K562 (cell line): ENCODE data around the gene RCE1. TPM values are rescaled to one million over a fixed set of nuclear protein-coding genes. Genes with fewer than 3 reads are reported as not detected.

Experiments used
- BRD4 ChIP-seq: fragments of 200-600 bp; sonication (generic); IDR thresholded peaks from 2 replicates; pipeline ENCODE4 v1.6.1; 2017; ENCODE audit warnings: inconsistent platforms
- C11orf30 ChIP-seq: fragments of 450-650 bp; IDR thresholded peaks from 2 replicates; pipeline ENCODE4 v1.6.1; 2016; ENCODE audit warnings: low read depth, mild to moderate bottlenecking
- FOXJ3 ChIP-seq: sonication (generic); formaldehyde crosslinking; IDR thresholded peaks from 2 replicates; pipeline ENCODE4 v1.4.0; 2020; ENCODE audit warnings: mild to moderate bottlenecking, missing genetic modification reagents
- HSF4 ChIP-seq: fragments of 250-450 bp; sonication (Bioruptor Pico); IDR thresholded peaks from 2 replicates; pipeline ENCODE4 v2.1.2; 2022; ENCODE audit warnings: mild to moderate bottlenecking, moderate library complexity, borderline replicate concordance
- MAZ ChIP-seq, 2 experiments: fragments of 450-650 bp in 1 of 2; sonication (generic) in 1 of 2; formaldehyde crosslinking; IDR thresholded peaks in 1 of 2; conservative IDR thresholded peaks in 1 of 2; 2 replicates each; pipeline versions ENCODE4 v1.4.0 to v1.5.0; 2020; ENCODE audit warnings: mild to moderate bottlenecking in 1 of 2, missing genetic modification reagents in 1 of 2
- NRF1 ChIP-seq, 2 experiments: fragments of 450-650 bp; IDR thresholded peaks in 1 of 2; conservative IDR thresholded peaks in 1 of 2; 2 replicates each; pipeline ENCODE4 v1.6.1; 2014; ENCODE audit warnings: mild to moderate bottlenecking in 2 of 2
- PHF21A ChIP-seq: fragments of 450-650 bp; IDR thresholded peaks from 2 replicates; pipeline ENCODE4 v1.6.1; 2017; ENCODE audit warnings: low read depth, borderline replicate concordance
- PTBP1 ChIP-seq: fragments of 200-400 bp; formaldehyde crosslinking; IDR thresholded peaks from 2 replicates; pipeline ENCODE4 v1.6.1; 2017; ENCODE audit warnings: low read depth, low read length
- RBFOX2 ChIP-seq: fragments of 200-400 bp; formaldehyde crosslinking; IDR thresholded peaks from 2 replicates; pipeline ENCODE4 v1.6.1; 2017; ENCODE audit warnings: low read depth, mild to moderate bottlenecking, low read length, moderate library complexity
- RFX1 ChIP-seq: fragments of 450-650 bp; IDR thresholded peaks from 2 replicates; pipeline ENCODE4 v1.6.1; 2016; ENCODE audit warnings: mild to moderate bottlenecking, moderate library complexity
- SAP30 ChIP-seq: fragments of 200-600 bp; sonication (generic); IDR thresholded peaks from 2 replicates; pipeline ENCODE4 v1.6.1; 2012; ENCODE audit warnings: borderline replicate concordance, low read depth, mild to moderate bottlenecking, moderate library complexity, low read length, control low read depth, inconsistent platforms; ENCODE audit not compliant: insufficient read depth, poor library complexity, severe bottlenecking
- SMARCE1 ChIP-seq: fragments of 450-650 bp; IDR thresholded peaks from 2 replicates; pipeline ENCODE4 v1.7.1; 2016; ENCODE audit warnings: mild to moderate bottlenecking
- TAF15 ChIP-seq: fragments of 200-400 bp; formaldehyde crosslinking; IDR thresholded peaks from 2 replicates; pipeline ENCODE4 v1.6.1; 2017; ENCODE audit warnings: mild to moderate bottlenecking, low read depth, low read length, moderate library complexity
- TAL1 ChIP-seq: fragments of 450-650 bp; IDR thresholded peaks from 2 replicates; pipeline ENCODE4 v1.6.1; 2016; ENCODE audit warnings: mild to moderate bottlenecking
- ZBTB7A ChIP-seq: IDR thresholded peaks from 2 replicates; pipeline ENCODE4 v1.6.1; 2011; ENCODE audit warnings: low read depth, mild to moderate bottlenecking, low read length, moderate library complexity, borderline replicate concordance; ENCODE audit not compliant: control insufficient read depth
- ZEB2 ChIP-seq: fragments of 450-650 bp; IDR thresholded peaks from 2 replicates; pipeline ENCODE4 v1.6.1; 2016
- ZFP1 ChIP-seq: fragments of 450-650 bp; formaldehyde crosslinking; IDR thresholded peaks from 2 replicates; pipeline ENCODE4 v1.4.0; 2020; ENCODE audit warnings: mild to moderate bottlenecking, mixed read lengths
- ZFP36 ChIP-seq: fragments of 150-350 bp; IDR thresholded peaks from 2 replicates; pipeline ENCODE4 v1.6.1; 2018; ENCODE audit warnings: low read length, low read depth; ENCODE audit not compliant: partially characterized antibody
- ZNF174 ChIP-seq: fragments of 250-450 bp; sonication (Bioruptor Pico); IDR thresholded peaks from 2 replicates; pipeline ENCODE4 v1.4.0; 2020; ENCODE audit warnings: mild to moderate bottlenecking
- ZNF311 ChIP-seq: fragments of 250-450 bp; sonication (Bioruptor Pico); IDR thresholded peaks from 2 replicates; pipeline ENCODE4 v1.4.0; 2020; ENCODE audit warnings: mild to moderate bottlenecking, moderate library complexity
- ZNF41 ChIP-seq: fragments of 250-450 bp; sonication (Bioruptor Pico); conservative IDR thresholded peaks from 2 replicates; pipeline ENCODE4 v1.4.0; 2020; ENCODE audit warnings: mild to moderate bottlenecking
- polyA plus RNA-seq, 8 experiments: library from polyadenylated mRNA; depleted of rRNA in 4 of 8; stranded (reverse) in 5 of 8; unstranded in 3 of 8; fragments of >200 nt; fragmentation: Nextera tagmentation in 2 of 8; fragmentation: Illumina TruSeq in 1 of 8; extraction: Ambion mirVana in 2 of 8; extraction: Trizol in 1 of 8; gene quantifications; 2 replicates each; pipeline versions ENCODE4 v1.2.1 to v1.2.3, GENCODE V29; 2011 to 2014; ENCODE audit warnings: inconsistent platforms in 1 of 8, missing spikeins in 1 of 8
- total RNA-seq, 7 experiments: library from RNA; depleted of rRNA in 6 of 7; stranded (reverse); fragments of >200 nt in 6 of 7; fragmentation: Illumina TruSeq in 2 of 7; extraction: Trizol in 2 of 7; gene quantifications; 2 replicates each; pipeline versions ENCODE4 v1.2.1 to v1.2.3, GENCODE V29; 2011 to 2021; ENCODE audit warnings: low replicate concordance in 1 of 7
- TF ChIP-seq, protein P1 (sequence below): sonication (generic); formaldehyde crosslinking; IDR thresholded peaks from 2 replicates; pipeline ENCODE4 v1.8.0; 2022; ENCODE audit warnings: mild to moderate bottlenecking, missing genetic modification reagents
- TF ChIP-seq, protein P2 (sequence below): fragments of 450-650 bp; IDR thresholded peaks from 2 replicates; pipeline ENCODE4 v1.6.1; 2017; ENCODE audit warnings: antibody characterized with exemption, mild to moderate bottlenecking
- TF ChIP-seq, protein P3 (sequence below): fragments of 250-450 bp; sonication (Bioruptor Pico); IDR thresholded peaks from 2 replicates; pipeline ENCODE4 v1.9.0; 2021; ENCODE audit warnings: mild to moderate bottlenecking
- TF ChIP-seq, protein P4 (sequence below), 2 experiments: fragments of 450-650 bp in 1 of 2; sonication (generic) in 1 of 2; formaldehyde crosslinking; conservative IDR thresholded peaks; 2 replicates each; pipeline versions ENCODE4 v1.4.0 to v1.8.1; 2020 to 2022; ENCODE audit warnings: mild to moderate bottlenecking in 1 of 2, missing genetic modification reagents in 1 of 2

RCE1 gene
- total and polyA plus RNA-seq, 9 of the 15 experiments (the other 6 are each of a cell fraction or from before 2014, with no cell fraction given), result 0.75 to 41.5 (median 15.1) TPM

DNA sequence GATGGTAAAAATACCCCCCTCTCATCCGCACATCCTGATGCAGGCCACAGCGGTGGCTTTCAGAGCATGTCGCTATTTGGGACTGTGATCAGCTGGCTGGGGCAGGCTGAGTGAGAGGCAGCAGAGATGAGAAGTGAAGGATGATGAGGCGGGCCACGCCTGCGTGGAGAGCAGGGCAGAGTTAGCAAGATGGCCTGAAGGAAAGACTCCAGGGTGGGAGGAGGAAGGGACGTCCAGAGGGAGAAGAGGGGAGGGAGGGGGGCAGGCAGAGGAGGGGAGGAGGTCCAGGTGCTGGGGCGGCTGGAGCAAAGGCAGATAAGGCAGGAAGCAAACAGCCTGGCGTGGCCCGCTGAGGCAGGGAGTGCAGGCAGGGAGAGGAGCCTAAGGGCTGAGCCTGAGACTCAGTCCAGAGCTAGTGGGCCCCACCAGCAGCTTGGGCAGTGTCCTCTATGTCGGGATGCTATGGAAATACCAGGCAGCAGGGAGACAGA lies 42.8 kb downstream of the RCE1 start (continued):
- TF ChIP-seq ZBTB7A (no peak), RFX1 (no peak), C11orf30 (no peak), SMARCE1 (no peak; the same call in 1 of the 2 replicates), TAF15 (no peak), ZFP1 (CRISPR knock-in tag) (no peak), NRF1 (conservative IDR thresholded peaks at IDR 0.05 in 1 of 2, IDR thresholded peaks at IDR 0.05 in 1 of 2) (peak; percentile 69 to 77), ZEB2 (peak; percentile 17; the same call in 1 of the 2 replicates), PTBP1 (no peak), BRD4 (no peak), TAL1 (0 out of 2 replicates have a peak, but pooled peaks have one; percentile 9), ZNF174 (CRISPR knock-in tag) (no peak), MAZ (CRISPR knock-in tag; conservative IDR thresholded peaks at IDR 0.05 in 1 of 2, IDR thresholded peaks at IDR 0.05 in 1 of 2) (peak in 1 of 2 experiments; percentile 26; a peak in 1 of 4 replicates), HSF4 (no peak), PHF21A (no peak), SAP30 (no peak), ZNF311 (CRISPR knock-in tag) (no peak), RBFOX2 (no peak), ZFP36 (no peak), ZNF41 (CRISPR knock-in tag) (no peak), FOXJ3 (CRISPR knock-in tag) (no peak)
- TF ChIP-seq, protein P1, sequence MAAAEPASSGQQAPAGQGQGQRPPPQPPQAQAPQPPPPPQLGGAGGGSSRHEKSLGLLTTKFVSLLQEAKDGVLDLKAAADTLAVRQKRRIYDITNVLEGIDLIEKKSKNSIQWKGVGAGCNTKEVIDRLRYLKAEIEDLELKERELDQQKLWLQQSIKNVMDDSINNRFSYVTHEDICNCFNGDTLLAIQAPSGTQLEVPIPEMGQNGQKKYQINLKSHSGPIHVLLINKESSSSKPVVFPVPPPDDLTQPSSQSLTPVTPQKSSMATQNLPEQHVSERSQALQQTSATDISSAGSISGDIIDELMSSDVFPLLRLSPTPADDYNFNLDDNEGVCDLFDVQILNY, result no peak
- TF ChIP-seq, protein P2, sequence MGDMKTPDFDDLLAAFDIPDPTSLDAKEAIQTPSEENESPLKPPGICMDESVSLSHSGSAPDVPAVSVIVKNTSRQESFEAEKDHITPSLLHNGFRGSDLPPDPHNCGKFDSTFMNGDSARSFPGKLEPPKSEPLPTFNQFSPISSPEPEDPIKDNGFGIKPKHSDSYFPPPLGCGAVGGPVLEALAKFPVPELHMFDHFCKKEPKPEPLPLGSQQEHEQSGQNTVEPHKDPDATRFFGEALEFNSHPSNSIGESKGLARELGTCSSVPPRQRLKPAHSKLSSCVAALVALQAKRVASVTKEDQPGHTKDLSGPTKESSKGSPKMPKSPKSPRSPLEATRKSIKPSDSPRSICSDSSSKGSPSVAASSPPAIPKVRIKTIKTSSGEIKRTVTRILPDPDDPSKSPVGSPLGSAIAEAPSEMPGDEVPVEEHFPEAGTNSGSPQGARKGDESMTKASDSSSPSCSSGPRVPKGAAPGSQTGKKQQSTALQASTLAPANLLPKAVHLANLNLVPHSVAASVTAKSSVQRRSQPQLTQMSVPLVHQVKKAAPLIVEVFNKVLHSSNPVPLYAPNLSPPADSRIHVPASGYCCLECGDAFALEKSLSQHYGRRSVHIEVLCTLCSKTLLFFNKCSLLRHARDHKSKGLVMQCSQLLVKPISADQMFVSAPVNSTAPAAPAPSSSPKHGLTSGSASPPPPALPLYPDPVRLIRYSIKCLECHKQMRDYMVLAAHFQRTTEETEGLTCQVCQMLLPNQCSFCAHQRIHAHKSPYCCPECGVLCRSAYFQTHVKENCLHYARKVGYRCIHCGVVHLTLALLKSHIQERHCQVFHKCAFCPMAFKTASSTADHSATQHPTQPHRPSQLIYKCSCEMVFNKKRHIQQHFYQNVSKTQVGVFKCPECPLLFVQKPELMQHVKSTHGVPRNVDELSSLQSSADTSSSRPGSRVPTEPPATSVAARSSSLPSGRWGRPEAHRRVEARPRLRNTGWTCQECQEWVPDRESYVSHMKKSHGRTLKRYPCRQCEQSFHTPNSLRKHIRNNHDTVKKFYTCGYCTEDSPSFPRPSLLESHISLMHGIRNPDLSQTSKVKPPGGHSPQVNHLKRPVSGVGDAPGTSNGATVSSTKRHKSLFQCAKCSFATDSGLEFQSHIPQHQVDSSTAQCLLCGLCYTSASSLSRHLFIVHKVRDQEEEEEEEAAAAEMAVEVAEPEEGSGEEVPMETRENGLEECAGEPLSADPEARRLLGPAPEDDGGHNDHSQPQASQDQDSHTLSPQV, result no peak
- TF ChIP-seq, protein P3, sequence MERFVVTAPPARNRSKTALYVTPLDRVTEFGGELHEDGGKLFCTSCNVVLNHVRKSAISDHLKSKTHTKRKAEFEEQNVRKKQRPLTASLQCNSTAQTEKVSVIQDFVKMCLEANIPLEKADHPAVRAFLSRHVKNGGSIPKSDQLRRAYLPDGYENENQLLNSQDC, result no peak
- TF ChIP-seq, protein P4, sequence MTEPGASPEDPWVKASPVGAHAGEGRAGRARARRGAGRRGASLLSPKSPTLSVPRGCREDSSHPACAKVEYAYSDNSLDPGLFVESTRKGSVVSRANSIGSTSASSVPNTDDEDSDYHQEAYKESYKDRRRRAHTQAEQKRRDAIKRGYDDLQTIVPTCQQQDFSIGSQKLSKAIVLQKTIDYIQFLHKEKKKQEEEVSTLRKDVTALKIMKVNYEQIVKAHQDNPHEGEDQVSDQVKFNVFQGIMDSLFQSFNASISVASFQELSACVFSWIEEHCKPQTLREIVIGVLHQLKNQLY (CRISPR knock-in tag; conservative IDR thresholded peaks at IDR 0.05), result no peak
